Activated CD4-positive, alpha-beta T cell treated with anti-CD3 and anti-CD28 coated beads, Interleukin-2, Interleukin-4, amounts not matched to agents 100 ng/mL and 50 ng/mL, durations not matched to agents 16 hours and 8 hours (primary cell): Measurements from ENCODE around the gene BTBD3.

Experiments used
- DNase-seq: peaks from one replicate; pipeline ENCODE4 v3.0.0-alpha.2; 2020; ENCODE audit warnings: low spot score

Gene BTBD3

GRCh38 chr20:11918391-11918845 is 725 bp downstream of the BTBD3 start:
- no peak for DNase-seq

- no peak for DNase-seq
Observed at GRCh38 chr20:11918981-11919380, 1.3 kb downstream of the BTBD3 start.

DNA sequence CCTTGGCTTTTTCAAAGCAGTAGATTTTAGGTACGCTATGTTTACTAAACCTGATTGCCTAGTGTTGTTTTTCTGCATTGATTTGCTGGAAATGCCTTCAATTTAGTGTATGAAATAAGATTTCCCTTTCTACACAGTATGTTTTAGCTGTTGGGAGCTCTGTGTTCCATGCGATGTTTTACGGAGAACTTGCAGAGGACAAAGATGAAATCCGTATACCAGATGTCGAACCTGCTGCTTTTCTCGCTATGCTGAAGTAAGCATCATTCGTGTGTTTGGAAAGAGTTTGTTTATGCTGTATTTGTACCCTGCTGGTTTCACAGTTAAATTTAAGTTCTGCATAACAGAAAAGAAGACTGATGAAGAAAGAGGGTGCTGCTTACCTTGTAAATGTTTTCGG is 1.9 kb downstream of the BTBD3 start:
- no peak for DNase-seq

DNA sequence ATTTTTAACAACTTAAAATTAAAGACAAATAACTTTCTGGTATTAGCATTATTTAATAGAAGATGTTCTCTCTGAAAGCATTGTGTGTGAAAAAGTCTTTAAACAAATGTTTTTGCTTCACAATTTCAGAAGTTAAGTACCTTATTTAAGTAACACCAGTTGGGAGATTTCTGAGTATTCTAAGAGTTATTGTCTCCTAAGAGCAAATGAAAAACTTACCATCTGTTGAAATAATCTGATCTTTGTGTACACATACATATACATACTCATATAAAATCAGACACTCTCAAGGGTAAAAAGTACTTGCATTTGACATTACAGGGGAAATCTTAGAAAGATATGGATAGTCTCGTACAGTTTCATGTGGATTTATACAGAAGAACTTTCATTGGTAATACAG is 2.4 kb downstream of the BTBD3 start:
- no peak for DNase-seq

DNA sequence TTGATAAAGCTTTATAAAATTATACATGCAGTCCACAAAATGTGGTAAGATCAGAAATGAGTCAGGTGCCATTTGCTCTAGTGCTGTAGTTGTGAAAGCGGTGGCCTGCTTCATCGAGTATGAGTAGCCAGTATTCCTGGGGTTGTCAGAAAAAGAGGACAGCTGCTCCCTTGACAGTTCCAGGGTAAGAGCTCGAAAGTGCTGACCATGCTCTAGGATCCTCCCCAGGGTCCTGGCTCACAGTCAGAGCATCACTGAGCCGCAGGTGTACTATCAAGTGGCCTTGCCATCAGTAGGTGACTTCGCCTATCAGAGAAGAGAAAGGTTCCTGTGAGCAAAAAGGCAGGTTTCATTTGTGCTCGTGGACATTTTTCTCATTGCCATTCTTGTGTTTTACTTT is 3.6 kb downstream of the BTBD3 start:
- DNase-seq, result no peak

GRCh38 chr20:11922561-11922960 is 4.9 kb downstream of the BTBD3 start:
- DNase-seq, result no peak

- DNase-seq, result no peak
Observed at GRCh38 chr20:11924923-11925322, 7.2 kb downstream of the BTBD3 start.

- no peak for DNase-seq
Observed at GRCh38 chr20:11926292-11926998, 8.8 kb downstream of the BTBD3 start.

DNA sequence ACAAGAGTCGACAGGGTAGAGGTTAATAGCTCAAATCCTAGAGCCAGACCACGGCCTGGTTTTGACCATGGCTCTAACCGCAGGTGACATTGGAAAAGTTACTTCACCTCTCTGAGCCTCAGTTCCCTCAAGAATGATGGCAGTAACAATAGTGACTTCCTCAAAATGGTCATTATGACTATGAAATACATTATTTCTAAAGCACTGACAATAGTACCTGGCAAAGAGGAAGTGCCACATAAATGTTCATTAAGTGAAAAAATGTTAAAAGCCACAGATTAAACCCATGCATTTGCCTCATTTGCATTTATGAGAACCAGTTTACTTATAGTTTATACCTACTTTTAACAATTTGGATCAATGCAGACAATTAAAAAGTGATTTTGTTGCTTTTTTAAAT is 12.3 kb downstream of the BTBD3 start:
- no peak for DNase-seq

DNA sequence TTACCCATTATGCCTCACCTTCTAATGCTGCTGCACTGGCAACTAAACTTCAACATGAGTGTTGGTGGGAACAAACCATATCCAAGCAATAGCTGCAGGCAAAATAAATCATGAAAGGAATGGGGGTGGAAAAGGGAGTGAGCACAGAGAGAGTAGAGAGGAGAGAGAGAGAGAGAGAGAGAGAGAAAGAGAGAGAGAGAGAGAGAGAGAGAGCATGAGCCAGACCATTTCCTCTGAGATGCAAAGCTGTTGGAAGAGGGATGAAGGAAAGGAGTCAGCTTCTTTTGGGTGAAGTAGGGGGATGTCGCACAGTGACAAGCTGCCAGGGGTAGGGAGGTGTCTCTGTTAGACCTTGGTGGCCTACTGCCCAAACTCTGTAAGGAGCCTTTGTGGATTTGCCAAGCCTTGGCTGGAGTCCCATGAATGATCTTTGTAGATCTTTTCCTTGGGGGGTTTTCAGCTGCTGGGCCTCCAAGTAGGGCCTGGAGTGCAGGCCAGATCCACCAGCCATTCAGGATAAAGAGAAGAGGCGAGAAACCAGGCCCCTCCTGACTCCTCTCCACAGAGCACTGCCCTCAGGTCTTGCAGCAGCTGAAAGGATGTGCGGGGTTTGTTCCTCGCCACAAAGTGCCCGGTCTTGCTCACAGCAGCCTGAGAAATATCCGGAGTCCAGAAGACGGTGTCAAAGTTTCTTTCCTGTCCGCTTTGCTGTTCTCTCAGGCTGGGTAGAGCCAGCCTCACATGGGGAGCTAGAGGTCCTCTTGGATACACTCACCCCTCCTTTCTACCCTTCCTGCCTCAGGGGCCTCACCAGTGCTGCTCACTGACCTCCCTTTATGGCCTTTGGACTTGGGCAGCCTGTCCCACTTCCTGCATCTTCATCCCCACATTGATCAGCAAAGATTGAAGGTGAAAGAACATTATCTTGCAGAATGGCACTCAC is 17.8 kb downstream of the BTBD3 start:
- DNase-seq, result no peak

GRCh38 chr20:11936157-11936556 is 18.5 kb downstream of the BTBD3 start:
- DNase-seq, result no peak

DNA sequence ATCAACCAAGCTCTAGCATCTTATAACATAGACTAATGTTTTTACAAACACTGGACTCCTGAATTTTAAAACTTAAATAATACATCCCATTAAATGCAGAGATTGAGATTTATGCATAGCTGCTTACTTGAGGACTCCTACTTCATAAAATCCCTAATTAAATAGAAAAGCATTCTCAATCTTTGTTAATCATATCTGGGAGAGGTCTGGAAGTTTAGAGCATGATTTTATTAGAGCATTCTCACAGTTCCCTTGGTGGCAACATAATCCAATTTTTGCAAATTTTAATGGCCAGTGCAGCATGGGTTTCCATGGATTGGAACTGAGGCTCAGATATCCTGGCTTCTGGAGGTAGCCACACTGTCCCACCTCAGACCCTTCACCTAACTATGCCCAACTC is 19.5 kb downstream of the BTBD3 start:
- DNase-seq, result no peak

DNA sequence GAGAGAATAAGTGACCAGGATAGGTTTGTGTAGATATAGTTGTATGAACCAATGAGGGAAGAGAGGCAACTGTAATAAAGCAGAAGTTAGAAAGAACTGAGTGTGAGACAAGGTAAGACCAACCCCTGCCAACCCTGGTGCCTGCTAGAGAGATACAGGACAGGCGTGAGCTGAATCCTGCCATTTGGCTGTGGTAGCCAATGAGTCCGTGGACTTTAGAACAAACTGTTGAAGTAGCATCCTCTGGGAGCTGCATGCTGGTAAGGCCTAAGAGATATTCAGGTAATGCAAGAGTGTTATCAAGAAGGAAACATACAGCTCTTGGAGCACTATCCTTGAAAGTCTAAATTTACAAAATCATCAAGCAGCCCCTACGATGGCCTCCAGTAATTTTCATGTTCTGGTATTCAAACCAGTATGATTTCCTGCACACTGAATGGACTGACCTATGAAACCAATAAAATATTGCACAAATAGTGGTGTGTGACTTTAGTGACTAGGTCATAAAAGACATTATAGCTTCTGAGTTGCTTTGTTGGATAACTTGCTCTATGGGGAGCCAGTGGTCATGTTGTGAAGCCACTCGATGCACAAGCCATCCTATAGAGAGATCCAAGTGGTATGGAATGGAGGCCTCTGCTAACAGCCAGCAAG is 24.0 kb downstream of the BTBD3 start:
- no peak for DNase-seq

GRCh38 chr20:11943778-11944177 is 26.1 kb downstream of the BTBD3 start:
- DNase-seq, result no peak

GRCh38 chr20:11948806-11949205 is 31.1 kb downstream of the BTBD3 start:
- DNase-seq, result no peak

DNA sequence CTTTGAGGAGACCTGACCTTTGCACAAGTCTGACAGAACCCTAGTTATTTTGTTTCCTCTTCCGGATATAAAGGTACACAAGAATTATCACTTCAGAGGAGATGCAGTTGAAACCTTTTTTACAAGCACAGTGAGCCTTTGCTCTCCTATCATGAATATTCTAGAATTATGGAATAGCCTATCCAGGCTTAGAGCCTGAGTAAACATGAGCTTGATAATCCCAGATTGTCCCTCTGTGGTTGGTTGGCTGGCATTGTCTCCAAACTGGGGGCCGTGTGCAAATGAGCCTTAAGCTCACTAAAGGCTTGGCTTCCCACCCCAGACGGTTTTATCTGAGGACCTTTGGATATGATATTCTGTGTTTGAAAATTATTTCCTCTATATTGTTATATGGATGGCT is 32.0 kb downstream of the BTBD3 start:
- DNase-seq, result no peak

DNA sequence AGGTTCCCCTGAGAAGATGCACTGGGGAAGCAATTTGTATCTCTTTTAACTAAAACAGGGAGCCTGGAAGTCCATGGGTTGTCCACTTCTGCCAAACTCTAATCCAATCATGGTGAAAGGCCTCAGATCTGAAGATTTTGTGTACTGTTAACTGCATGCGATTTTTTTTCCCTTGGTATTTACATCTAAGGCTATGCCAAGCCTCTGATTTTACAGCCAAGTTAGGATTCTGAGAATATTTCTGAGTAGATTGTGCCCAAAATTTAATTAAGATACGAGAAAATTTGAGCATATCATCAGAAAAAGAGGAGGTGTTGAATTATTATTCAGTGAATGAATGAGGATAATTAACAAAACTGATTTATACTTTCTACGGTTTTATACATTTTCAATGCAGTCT is 34.0 kb downstream of the BTBD3 start:
- no peak for DNase-seq

GRCh38 chr20:11952639-11953038 is 34.9 kb downstream of the BTBD3 start:
- no peak for DNase-seq

GRCh38 chr20:11957911-11958310 is 40.2 kb downstream of the BTBD3 start:
- DNase-seq, result no peak

DNA sequence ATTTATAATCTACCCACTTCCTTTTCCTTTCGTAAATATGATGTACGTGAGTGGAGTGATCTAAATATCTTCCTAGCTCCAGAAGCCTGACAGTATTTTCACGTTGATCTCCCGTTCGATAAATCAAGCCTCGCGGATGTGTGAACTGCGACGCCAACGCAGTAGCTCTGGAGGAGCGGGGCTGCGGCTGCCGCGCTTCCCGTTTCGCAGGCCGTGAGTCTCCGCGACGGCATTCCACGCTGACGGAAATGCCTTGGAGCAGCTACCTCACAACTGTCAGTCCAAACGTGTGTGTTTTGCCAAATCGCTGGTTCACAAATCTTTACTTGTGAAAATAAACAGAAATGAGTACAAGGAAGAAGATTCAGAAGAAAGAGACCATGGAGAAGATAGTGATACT is 41.2 kb downstream of the BTBD3 start:
- no peak for DNase-seq

- no peak for DNase-seq
Observed at GRCh38 chr20:11965602-11966001, 47.9 kb downstream of the BTBD3 start.

- DNase-seq, result no peak
Observed at GRCh38 chr20:11966186-11966585, 48.5 kb downstream of the BTBD3 start.
